AG04450 (cell line): Measurements from ENCODE around the gene CACNA1F. TPM values are rescaled to one million over a fixed set of nuclear protein-coding genes. Genes with fewer than 3 reads are reported as not detected.

Experiments used
- CTCF ChIA-PET: fragments of 300-600, 350-600 bp; formaldehyde crosslinking; extraction: SDS; loops from one replicate; lab custom pipeline; 2022; ENCODE audit warnings: antibody characterized with exemption, inconsistent platforms; lab: Charles Lee
- POLR2A ChIA-PET: fragments of 350-600 bp; formaldehyde crosslinking; extraction: SDS; loops from one replicate; lab custom pipeline; 2021; ENCODE audit warnings: antibody characterized with exemption, inconsistent platforms; lab: Yijun Ruan, JAX
- DNase-seq: peaks from one replicate; pipeline ENCODE4 v3.0.0-alpha.2; 2011; ENCODE audit warnings: low read depth, low spot score
- H3K27ac ChIP-seq: one replicate; pipeline ENCODE4 v1.5.1; 2012; ENCODE audit warnings: low read depth, low read length, control low read depth
- H3K27me3 ChIP-seq: one replicate; pipeline ENCODE4 v1.6.0; 2012; ENCODE audit warnings: low read length; ENCODE audit not compliant: control insufficient read depth, insufficient read depth
- H3K4me3 ChIP-seq: 2 replicates; pipeline ENCODE4 v1.5.1; 2011; ENCODE audit warnings: mild to moderate bottlenecking, low read depth, low read length, control low read depth
- H3K9me3 ChIP-seq: 2 replicates; pipeline ENCODE4 v1.5.1; 2012; ENCODE audit warnings: low read length; ENCODE audit not compliant: control insufficient read depth, insufficient read depth
- polyA plus RNA-seq: library from polyadenylated mRNA; depleted of rRNA; stranded (reverse); fragments of >200 nt; gene quantifications from 2 replicates; pipeline ENCODE4 v1.2.3, GENCODE V29; 2011
- TF ChIP-seq, protein P1 (sequence below): IDR thresholded peaks from 2 replicates; pipeline ENCODE4 v1.5.1; 2011; ENCODE audit warnings: low read depth, low read length, control low read depth, inconsistent platforms

The CACNA1F gene
- polyA plus RNA-seq, 1 experiment: not detected

DNA sequence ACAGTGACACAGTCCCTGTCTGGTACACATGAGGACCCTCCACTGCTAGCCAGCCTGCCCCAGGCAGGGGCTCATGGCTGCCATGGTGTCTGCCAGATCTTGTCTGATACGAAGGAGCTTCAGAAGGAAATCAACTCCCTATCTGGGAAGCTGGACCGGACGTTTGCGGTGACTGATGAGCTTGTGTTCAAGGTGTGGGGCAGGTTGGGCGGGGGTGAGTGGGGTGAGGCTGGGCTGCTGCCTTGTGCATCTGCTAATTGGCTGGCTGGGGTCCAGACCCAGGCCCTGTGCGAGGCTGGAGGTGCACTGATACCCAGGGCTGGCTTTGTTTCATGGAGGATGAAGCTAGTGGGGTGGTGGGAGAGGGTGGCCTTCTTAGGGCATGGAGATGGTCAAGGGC, 15.9 kb upstream of the CACNA1F start:
- CTCF ChIA-PET: interaction anchor here (0.9 kb wide), 1 partner anchor 20 kb away, joined by 3 read pairs; the partner anchor contains the start of gene PPP1R3F
- Histone ChIP-seq H3K9me3 (no peaks in the 10 kb centered on the region), H3K27me3 (no peaks in the 10 kb centered on the region), H3K4me3 (no peak overlapping the region), H3K27ac (no peak overlapping the region)
- TF ChIP-seq, protein P1, sequence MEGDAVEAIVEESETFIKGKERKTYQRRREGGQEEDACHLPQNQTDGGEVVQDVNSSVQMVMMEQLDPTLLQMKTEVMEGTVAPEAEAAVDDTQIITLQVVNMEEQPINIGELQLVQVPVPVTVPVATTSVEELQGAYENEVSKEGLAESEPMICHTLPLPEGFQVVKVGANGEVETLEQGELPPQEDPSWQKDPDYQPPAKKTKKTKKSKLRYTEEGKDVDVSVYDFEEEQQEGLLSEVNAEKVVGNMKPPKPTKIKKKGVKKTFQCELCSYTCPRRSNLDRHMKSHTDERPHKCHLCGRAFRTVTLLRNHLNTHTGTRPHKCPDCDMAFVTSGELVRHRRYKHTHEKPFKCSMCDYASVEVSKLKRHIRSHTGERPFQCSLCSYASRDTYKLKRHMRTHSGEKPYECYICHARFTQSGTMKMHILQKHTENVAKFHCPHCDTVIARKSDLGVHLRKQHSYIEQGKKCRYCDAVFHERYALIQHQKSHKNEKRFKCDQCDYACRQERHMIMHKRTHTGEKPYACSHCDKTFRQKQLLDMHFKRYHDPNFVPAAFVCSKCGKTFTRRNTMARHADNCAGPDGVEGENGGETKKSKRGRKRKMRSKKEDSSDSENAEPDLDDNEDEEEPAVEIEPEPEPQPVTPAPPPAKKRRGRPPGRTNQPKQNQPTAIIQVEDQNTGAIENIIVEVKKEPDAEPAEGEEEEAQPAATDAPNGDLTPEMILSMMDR: no peak
- POLR2A ChIA-PET: interaction anchor here (1.6 kb wide), 1 partner anchor 20 kb away, joined by 4 read pairs; the partner anchor contains the start of gene PPP1R3F
- DNase-seq: no peak

DNA sequence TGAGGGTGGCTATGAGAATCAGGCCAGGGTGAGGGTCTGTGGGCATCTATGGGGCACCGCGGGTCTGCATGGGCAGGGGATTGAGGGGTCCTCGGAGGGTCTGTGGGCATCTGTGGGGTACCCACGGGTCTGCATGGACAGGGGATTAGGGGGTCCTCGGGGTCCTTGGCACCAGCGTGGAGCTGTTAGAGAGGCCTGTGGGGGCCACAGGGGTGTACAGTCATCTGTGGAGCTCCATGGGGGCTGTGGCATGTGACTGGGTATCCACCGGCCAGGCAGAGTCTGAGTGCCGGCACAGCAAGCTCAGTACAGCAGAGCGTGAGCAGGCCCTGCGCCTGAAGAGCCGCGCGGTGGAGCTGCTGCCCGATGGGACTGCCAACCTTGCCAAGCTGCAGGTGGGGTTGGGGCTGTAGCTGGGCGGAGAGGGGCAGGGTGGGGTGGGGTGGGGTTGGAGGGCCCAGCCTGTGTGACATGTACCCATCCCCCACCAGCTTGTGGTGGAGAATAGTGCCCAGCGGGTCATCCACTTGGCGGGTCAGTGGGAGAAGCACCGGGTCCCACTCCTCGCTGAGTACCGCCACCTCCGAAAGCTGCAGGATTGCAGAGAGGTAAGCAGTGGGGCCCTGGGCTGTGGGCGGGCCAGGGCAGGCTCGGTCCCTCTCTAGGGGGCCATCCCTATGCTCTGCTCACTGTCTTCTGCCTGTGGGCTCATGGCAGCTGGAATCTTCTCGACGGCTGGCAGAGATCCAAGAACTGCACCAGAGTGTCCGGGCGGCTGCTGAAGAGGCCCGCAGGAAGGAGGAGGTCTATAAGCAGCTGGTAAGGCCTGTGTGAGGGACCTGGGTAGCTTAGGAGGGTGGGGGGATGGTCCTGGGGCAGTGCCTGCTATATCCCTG, 15.0 kb upstream of the CACNA1F start:
- CTCF ChIA-PET: interaction anchor here (0.9 kb wide), 1 partner anchor 21 kb away, joined by 3 read pairs; the partner anchor contains the start of gene PPP1R3F
- H3K9me3 ChIP-seq: no peaks in the 10 kb centered on the region
- H3K27me3 ChIP-seq: no peaks in the 10 kb centered on the region
- H3K4me3 ChIP-seq: no peak overlapping the region
- DNase-seq: no peak
- POLR2A ChIA-PET: no interaction called here
- TF ChIP-seq, protein P1: no peak
- H3K27ac ChIP-seq: no peak overlapping the region

DNA sequence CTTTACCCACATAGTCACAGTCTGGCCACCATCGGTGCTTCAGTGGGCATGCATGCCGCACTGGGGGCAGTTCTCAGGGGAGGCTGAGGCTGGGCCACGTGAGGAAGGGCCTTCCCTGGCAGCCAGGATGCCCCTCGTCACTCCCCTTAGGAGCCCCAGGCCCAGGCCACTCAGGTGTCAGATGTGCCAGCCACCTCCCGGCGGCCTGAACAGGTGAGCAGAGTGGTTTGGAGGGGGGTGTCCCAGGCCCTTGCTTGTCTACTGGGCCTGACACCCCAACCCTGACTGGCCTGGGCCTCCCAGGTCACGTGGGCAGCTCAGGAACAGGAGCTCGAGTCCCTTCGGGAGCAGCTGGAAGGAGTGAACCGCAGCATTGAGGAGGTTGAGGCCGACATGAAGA, 14.2 kb upstream of the CACNA1F start:
- no peaks in the 10 kb centered on the region for H3K27me3 ChIP-seq
- H3K9me3 ChIP-seq: no peaks in the 10 kb centered on the region
- no peak overlapping the region for H3K4me3 ChIP-seq
- POLR2A ChIA-PET: no interaction called here
- DNase-seq: no peak
- TF ChIP-seq, protein P1: no peak
- CTCF ChIA-PET: no interaction called here
- no peak overlapping the region for H3K27ac ChIP-seq

DNA sequence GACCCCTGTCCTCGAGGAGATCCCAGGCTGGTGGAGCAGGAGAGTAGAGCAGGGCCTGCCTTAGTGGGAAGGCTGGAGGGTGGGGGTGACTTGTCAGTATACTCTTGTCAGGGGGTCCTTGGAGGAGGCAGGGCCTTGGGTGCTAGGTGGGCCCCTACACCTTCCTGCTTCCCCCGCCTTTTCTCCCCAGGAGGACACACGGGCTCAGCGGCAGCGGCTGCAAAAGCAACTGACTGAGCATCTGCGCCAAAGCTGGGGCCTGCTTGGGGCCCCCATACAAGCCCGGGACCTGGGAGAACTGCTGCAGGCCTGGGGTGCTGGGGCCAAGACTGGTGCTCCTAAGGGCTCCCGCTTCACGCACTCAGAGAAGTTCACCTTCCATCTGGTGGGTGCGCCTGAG, 13.4 kb upstream of the CACNA1F start:
- no peak for DNase-seq
- Histone ChIP-seq H3K27me3 (no peaks in the 10 kb centered on the region), H3K27ac (no peak overlapping the region), H3K4me3 (no peak overlapping the region), H3K9me3 (no peaks in the 10 kb centered on the region)
- ChIA-PET POLR2A (no interaction called here), CTCF (no interaction called here)
- TF ChIP-seq, protein P1: no peak

DNA sequence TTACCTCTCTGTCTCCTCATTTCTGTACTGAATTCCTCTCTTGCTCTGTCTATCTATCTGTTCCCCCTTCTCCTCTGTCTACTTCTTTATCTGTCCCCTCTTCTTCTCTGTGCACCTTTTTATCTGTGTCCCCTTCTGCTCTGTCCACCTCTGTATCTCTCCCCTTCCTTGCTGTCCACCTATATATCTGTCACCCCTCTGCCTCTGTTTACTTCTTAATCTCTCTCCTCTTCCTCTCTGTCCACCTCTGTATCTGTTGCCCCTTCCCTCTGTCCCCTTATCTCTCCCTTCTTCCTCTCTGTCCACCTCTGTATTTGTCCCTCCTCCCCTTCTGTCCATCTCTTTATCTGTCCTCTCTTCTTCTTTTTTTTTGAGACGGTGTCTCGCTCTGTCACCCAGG, 11.1 kb upstream of the CACNA1F start:
- no peak for DNase-seq
- H3K27me3 ChIP-seq: no peaks in the 10 kb centered on the region
- ChIA-PET POLR2A (no interaction called here), CTCF (no interaction called here)
- TF ChIP-seq, protein P1: no peak
- no peaks in the 10 kb centered on the region for H3K9me3 ChIP-seq
- H3K4me3 ChIP-seq: no peak overlapping the region
- no peak overlapping the region for H3K27ac ChIP-seq
